IPS-20b (cell line): Measurements from ENCODE around the gene MBIP.
"Not testable (repeated sequence)": the region's sequence is repeated elsewhere in the genome, so short reads cannot be mapped to it uniquely, and the experiment has no call there.

Experiments used
- H3K27ac ChIP-seq: one replicate; pipeline ENCODE4 v1.5.1; 2013; ENCODE audit warnings: low read length
- H3K27me3 ChIP-seq: 2 replicates; pipeline ENCODE4 v1.6.1; 2013; ENCODE audit warnings: mild to moderate bottlenecking, low read length, inconsistent platforms; ENCODE audit not compliant: insufficient read depth
- H3K36me3 ChIP-seq: 2 replicates; pipeline ENCODE4 v1.6.1; 2013; ENCODE audit warnings: low read depth, mild to moderate bottlenecking, inconsistent platforms, low read length, moderate library complexity; ENCODE audit not compliant: insufficient read depth
- H3K4me1 ChIP-seq: 2 replicates; pipeline ENCODE4 v1.6.1; 2013; ENCODE audit warnings: mild to moderate bottlenecking, control low read depth, inconsistent platforms, low read length, moderate library complexity; ENCODE audit not compliant: insufficient read depth
- H3K4me3 ChIP-seq: 2 replicates; pipeline ENCODE4 v1.5.1; 2013; ENCODE audit warnings: mild to moderate bottlenecking, low read length, inconsistent platforms
- H3K9ac ChIP-seq: 2 replicates; pipeline ENCODE4 v1.6.1; 2013; ENCODE audit warnings: low read depth, mild to moderate bottlenecking, inconsistent platforms, low read length, moderate library complexity
- H3K9me3 ChIP-seq: 2 replicates; pipeline ENCODE4 v1.6.1; 2013; ENCODE audit warnings: mild to moderate bottlenecking, low read depth, low read length, inconsistent platforms; ENCODE audit not compliant: insufficient read depth

MBIP gene, protein sequence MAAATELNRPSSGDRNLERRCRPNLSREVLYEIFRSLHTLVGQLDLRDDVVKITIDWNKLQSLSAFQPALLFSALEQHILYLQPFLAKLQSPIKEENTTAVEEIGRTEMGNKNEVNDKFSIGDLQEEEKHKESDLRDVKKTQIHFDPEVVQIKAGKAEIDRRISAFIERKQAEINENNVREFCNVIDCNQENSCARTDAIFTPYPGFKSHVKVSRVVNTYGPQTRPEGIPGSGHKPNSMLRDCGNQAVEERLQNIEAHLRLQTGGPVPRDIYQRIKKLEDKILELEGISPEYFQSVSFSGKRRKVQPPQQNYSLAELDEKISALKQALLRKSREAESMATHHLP

DNA sequence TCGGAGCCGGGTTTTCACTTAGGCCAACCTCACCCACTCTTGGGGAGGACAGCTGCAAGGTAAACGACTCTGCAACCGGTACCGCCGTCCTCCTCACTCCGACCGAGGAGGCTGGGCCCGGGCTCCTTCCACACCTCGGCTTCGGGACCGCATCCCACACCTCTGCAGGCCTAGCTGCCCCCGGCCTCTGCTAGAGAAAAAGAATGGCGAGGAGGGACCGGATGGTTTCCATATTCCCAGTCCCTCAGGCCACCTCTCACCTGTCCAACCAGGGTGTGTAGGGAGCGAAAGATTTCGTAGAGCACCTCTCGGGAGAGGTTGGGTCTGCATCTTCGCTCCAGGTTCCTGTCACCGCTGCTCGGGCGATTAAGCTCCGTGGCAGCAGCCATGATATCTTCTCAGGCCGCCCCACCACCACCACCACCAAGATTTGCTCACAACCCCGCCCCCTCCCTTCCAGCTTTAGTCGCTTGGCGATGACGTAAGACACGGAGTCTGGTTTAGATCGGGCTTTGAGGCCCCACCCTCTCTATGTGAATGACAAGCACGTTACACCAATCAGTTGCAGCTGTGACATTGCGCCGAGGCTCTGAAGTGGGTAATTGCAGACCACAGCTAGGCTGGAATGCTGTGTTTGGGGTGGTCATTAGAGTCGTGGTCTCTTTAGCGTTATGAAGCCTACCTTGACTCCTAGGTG is at the start of gene MBIP:
Gene MBIP (minus strand): TSS at position 438 of the 697 bp plus-strand sequence. CDS start 49 bp downstream, at position 389.
- Histone ChIP-seq H3K9ac (peak within 1 kb of the TSS; percentile 91), H3K27ac (no peak within 1 kb of the TSS), H3K36me3 (no peaks in the 10 kb centered on the region), H3K27me3 (0 out of 2 replicates have a peak, but pooled peaks cover 7% of the 10 kb centered on the region), H3K4me1 (peaks cover 13% of the 10 kb centered on the region; the same call in 1 of the 2 replicates), H3K4me3 (peak within 1 kb of the TSS; percentile 91), H3K9me3 (no peaks in the 10 kb centered on the region)

DNA sequence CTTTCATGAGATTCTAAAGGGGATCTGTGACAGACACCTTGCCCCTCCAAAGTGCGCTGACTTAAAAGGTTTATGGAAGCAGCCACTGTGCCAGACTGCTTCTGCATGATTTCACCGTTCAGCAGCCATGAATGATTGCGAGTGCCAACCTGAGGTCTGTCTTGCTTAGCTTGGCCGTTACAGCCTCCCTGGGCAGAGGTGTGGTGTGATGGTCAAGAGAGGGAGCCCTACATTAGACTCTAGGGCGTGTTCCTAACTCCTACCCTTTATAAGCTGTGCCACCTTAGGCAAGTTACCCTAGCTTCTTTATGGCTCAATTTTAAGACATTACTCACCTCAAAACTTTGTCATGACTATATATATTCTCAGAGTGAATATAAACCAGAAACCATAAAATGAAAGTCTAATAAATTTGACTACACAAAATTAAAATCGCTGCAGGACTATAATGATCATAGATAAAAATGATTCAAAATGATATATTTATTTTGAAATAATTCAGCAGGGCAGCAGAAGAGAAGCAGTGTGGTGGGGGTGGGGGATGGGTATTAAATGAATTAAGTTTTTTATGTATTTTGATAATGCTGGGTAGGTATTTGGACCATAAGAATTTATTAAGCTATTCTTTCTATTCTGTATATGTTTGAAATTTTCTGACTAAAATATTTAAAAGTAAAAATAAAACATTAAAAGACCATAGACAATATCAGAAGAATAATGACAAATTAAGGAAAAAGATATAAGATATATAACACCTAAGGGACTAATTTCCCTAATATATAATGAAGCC is 47.7 kb upstream of the MBIP start:
- Histone ChIP-seq H3K9me3 (no peaks in the 10 kb centered on the region), H3K36me3 (no peaks in the 10 kb centered on the region), H3K9ac (no peak overlapping the region), H3K4me1 (no peaks in the 10 kb centered on the region), H3K27ac (no peak overlapping the region), H3K4me3 (no peak overlapping the region), H3K27me3 (no peaks in the 10 kb centered on the region)

DNA sequence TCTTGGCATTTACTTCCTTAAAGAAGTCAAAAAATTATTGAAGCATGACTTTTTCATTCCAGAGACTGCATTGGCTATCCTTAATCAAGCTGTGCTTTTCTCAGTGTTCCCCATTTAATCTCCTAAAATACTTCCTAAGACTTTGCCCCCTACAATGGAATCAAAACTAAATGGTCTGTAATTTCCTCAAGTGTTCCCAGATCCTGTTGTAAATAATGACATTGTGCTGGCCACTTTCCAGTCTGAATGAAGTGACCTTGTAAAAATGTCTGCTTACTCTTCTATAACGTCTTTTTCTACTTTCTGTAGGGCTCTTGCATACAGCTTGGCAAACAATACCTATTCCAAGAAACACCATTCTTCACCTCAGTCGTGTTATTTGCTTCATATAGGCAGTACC is 45.3 kb upstream of the MBIP start:
- Histone ChIP-seq H3K4me3 (no peak overlapping the region), H3K9ac (no peak overlapping the region), H3K27me3 (no peaks in the 10 kb centered on the region), H3K4me1 (no peaks in the 10 kb centered on the region), H3K27ac (no peak overlapping the region), H3K36me3 (no peaks in the 10 kb centered on the region), H3K9me3 (no peaks in the 10 kb centered on the region)

DNA sequence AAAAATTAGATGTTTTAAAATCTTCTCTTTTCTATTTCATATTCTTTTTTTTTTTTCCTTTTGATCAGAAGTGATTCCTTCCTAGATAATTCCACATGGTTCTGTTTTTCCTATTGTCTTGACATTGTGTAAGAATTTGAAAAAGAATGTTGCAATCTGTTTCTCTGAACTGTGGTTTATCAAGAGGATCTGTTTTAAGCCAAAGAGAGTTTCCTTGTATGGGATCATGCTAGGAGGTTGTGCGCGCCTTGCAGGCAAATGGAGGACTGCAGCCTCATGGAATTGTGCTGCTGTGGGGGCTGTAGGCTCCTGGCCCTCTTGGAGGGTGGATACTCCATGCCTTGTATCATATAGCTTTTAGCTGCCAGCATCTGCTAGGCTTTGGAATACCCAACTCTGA is 43.3 kb upstream of the MBIP start:
- H3K9me3 ChIP-seq, result no peaks in the 10 kb centered on the region
- H3K36me3 ChIP-seq, result no peaks in the 10 kb centered on the region
- no peaks in the 10 kb centered on the region for H3K4me1 ChIP-seq
- H3K4me3 ChIP-seq, result no peak overlapping the region
- H3K27ac ChIP-seq, result no peak overlapping the region
- no peak overlapping the region for H3K9ac ChIP-seq
- H3K27me3 ChIP-seq, result no peaks in the 10 kb centered on the region

DNA sequence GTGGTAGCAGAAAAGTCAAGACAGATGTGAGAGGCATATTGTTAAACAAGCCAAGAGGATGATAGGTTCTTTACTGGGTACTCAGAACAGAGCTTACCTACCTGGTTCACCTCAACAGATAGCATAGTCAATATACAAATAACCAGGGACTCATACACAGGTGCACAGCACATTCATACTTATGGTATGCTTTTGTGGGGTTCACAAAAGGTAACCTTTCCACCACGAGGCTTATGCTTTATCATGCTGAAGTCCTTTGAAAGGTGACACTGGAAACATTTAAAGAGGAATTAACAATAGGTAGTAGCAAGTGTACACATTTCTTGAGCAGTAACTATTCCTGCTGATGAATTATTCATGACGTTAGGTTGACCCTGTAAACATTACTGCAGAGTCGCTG is 42.2 kb upstream of the MBIP start:
- Histone ChIP-seq H3K4me3 (no peak overlapping the region), H3K27me3 (no peaks in the 10 kb centered on the region), H3K9me3 (no peaks in the 10 kb centered on the region), H3K36me3 (no peaks in the 10 kb centered on the region), H3K27ac (no peak overlapping the region), H3K4me1 (no peaks in the 10 kb centered on the region), H3K9ac (no peak overlapping the region)

DNA sequence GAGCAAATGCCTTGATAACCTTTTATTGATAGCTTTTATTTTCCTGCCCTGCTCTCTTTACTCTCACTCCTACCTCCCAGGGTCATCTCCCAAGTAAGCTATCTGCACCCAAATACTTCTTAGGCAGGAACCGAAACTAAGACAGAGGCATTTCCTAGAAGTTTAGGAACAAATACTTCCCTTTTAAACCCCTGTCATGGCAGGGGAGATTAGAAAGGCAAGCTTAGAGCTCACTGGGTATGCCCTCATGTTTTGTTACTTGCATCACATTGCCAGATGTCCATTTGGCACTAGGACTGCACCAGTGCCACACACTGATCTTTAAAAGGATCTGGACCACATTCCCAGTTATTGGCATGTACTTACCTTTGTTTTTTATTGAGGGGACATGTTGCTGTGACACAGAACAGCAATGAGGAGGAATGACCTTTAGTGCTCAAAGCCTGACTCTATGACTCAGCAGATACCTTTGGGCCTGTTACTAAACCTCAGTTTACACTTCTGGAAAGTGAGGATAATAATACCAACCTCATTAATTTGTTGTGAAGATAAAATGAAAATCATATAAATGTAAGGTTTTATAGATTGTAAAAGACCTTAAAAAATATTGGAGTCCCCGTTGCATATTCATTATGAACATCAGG is 40.9 kb upstream of the MBIP start:
- Histone ChIP-seq H3K9ac (no peak overlapping the region), H3K36me3 (no peaks in the 10 kb centered on the region), H3K4me3 (no peak overlapping the region), H3K27ac (no peak overlapping the region), H3K4me1 (no peaks in the 10 kb centered on the region), H3K9me3 (peaks cover 8% of the 10 kb centered on the region; the same call in 1 of the 2 replicates), H3K27me3 (no peaks in the 10 kb centered on the region)

DNA sequence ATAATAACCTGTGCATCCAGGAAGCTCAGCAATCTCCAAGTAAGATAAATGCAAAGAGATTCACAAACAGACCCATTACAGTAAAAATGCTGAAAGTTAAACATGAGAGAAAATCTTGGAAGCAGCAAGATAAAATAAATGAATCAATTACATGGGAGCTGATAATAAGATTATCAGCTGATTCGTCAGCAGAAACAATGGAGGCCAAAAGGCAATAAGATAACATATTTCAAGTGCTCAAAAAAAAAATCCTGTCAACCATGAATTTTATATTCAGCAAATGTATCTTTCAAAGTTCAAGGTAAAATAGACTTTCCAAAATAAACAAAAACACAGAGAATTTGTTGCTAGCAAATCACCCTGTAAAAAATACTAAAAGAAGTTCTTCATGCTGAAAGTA is 36.4 kb upstream of the MBIP start:
- no peak overlapping the region for H3K4me3 ChIP-seq
- H3K27me3 ChIP-seq, result no peaks in the 10 kb centered on the region
- no peak overlapping the region for H3K9ac ChIP-seq

DNA sequence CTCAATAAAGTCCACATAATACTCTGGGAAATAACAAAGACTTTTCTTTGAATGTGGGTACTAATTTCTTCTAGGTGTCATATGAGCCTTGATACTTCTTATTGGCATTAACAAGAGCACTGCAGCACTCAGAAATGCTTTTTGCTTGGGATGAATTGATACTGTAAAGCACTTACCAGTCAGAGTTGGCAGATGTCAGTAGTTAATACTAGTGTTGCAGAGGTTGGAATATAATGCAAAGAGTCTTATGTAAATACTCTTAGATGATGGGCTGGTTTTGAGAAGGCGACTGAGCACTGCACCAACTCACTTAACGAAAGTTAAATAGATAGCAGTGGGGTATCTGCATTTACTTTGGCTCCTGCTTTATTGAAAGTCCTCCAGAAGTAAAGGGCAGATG is 25.6 kb upstream of the MBIP start:
- Histone ChIP-seq H3K36me3 (no peaks in the 10 kb centered on the region), H3K9me3 (no peaks in the 10 kb centered on the region), H3K27me3 (no peaks in the 10 kb centered on the region), H3K4me1 (no peaks in the 10 kb centered on the region), H3K9ac (no peak overlapping the region), H3K4me3 (no peak overlapping the region), H3K27ac (no peak overlapping the region)

More for the DNA sequence above, 36.4 kb upstream of the MBIP start:
- Histone ChIP-seq H3K36me3 (no peaks in the 10 kb centered on the region), H3K4me1 (no peaks in the 10 kb centered on the region), H3K27ac (no peak overlapping the region), H3K9me3 (peaks cover 15% of the 10 kb centered on the region; the same call in 1 of the 2 replicates)

DNA sequence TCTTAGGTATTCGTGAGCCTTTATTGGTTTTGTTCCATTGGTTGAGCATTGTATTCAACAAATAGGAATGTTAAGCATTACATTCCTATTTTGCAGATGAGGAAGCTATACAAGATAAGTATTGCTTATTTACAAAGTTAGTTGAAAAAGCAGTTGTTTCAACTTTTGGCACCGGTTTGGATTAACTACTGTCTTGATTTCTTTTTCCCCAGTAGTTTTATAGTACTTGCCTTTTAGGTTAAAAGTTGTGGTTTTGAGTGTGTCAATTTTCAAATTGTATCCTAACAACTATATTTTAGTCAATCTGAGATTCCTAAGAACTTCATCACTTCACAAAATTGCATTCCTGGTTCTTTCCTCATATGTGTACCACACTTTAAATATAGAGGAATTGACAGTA is 23.8 kb upstream of the MBIP start:
- Histone ChIP-seq H3K9me3 (no peaks in the 10 kb centered on the region), H3K4me3 (no peak overlapping the region), H3K4me1 (no peaks in the 10 kb centered on the region), H3K27me3 (no peaks in the 10 kb centered on the region), H3K9ac (no peak overlapping the region), H3K27ac (no peak overlapping the region), H3K36me3 (no peaks in the 10 kb centered on the region)

DNA sequence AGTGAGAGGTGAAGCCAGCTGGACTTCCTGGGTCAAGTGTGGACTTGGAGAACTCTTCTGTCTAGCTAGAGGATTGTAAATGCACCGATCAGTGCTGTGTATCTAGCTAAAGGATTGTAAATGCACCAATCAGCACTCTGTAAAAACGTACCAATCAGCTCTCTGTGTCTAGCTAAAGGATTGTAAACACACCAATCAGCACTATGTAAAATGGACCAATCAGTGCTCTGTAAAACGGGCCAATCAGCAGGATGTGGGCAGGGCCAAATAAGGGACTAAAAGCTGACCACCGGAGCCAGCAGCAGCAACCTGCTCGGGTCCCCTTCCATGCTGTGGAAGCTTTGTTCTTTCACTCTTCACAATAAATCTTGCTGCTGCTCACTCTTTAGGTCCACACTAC is 21.4 kb upstream of the MBIP start:
- not testable (repeated sequence) for H3K4me3 ChIP-seq, H3K36me3 ChIP-seq, H3K27ac ChIP-seq, H3K27me3 ChIP-seq, H3K4me1 ChIP-seq, H3K9me3 ChIP-seq, H3K9ac ChIP-seq

DNA sequence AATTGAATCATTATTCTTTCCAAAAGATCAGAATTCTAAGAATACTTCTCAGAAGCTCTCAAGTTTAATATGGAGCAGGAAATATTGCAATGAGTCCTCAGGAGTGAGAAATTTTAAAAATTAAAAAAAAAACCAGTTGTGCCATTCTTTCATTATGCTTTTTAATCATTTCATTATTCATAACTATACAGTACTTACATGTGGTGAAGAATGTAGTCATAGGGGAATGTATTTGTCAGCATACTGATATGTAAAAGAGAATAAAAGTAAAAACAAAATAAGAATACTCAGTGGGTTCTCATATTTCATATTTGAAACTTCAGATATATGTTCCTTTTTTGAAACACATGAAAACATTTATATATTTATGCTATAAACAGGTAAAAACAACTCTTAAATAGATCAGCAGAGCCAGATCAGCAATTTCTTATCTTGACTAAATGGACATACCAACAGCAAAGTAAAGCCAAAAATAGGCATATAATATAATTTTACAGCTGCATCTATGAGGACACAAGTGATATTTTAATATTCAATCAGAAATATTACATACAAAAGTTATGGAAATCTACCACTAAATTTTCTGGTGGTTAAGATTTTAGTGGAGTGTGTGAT is 19.9 kb upstream of the MBIP start:
- Histone ChIP-seq H3K4me1 (no peaks in the 10 kb centered on the region), H3K27ac (no peak overlapping the region), H3K9me3 (no peaks in the 10 kb centered on the region), H3K9ac (no peak overlapping the region), H3K4me3 (no peak overlapping the region), H3K27me3 (no peaks in the 10 kb centered on the region), H3K36me3 (no peaks in the 10 kb centered on the region)
